8988T (cell line): ENCODE measurements around the gene ERCC3.

Experiments
- DNase-seq: peaks from one replicate; pipeline ENCODE4 v3.0.0; 2011

Gene ERCC3

DNA sequence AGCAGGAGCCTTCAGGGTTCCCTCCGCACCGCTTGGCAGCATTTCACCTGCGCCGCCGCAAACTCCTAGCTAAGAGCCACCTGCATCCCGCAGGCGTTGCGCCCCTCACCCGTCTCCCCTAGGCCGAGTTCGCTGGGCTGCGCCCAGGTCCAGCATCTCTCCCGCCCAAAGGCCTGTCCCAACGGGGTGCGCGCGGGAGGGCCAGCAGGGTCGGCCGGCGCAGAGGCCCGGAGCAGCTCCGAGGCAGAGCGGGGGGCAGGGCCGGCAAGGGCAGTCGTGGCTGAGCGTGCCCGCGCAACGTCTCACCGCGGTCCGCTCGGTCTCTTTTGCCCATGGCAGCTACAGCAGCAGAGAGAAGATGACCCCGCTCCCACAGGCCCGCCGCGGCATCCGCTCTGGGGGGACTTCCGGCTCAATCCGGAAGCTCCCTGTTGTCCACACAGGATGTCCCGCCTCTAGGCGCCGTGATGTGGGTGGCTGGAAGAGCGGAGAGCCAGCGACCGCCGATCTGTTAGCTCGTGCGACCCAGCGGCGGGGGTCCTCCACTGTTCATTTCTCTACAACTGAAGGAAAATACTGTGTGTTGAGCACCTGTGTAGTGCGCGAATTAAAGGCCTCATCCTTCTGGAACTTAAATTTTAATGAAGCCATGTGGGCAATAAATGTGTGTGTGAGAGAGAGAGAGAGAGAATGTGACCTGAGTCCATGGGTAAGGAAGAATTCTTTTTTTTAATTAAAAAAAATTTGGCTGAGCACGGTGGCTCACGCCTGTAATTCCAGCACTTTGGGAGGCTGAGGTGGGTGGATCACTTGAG, at the start of gene ERCC3:
ERCC3 (minus strand) TSS at position 397 of the 815 bp plus-strand sequence; CDS start at position 334, 63 bp downstream.
- peak; percentile 84 for DNase-seq

- DNase-seq: no peak
These were observed 49.3 kb upstream of the ERCC3 start for GRCh38 chr2:127343277-127343676.

DNA sequence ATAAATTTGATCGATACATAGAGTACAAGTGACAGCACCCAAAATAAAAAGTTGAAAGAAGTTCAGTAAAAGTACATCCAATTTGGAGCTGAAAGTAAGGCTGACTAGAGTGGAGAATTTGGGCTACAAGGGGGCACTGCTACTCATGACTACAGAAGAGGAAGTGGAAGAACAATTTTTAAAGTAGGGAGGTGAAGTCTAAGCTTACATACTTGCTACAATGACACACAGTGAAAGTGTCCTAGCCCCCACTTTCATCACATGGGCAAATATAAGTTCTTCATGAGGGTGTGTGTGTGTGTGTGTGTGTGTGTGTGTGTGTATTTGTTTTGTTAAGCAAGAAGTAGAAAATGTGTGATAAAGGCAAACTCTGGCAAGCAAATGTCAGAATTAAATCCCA, 48.2 kb upstream of the ERCC3 start:
- no peak for DNase-seq

DNA sequence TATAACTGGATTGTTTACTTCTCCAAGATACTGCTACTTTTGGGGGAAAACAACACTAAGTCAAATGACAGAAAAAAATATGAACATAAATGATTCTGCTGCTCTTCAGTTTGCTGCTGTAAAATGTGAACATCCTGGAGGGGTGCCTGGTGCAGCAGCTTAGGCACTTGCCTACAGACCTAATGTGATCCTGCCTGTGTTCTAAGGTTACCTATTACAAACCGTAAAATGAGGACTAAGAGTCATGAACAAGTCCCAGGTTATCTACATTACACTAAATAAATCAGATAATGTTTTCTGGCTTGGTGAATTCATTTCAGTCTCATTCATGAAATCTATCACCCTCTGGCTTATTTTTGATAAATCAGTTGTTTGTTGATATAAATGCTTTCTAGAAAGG, 38.4 kb upstream of the ERCC3 start:
- DNase-seq: no peak

- no peak for DNase-seq
These were observed 36.8 kb upstream of the ERCC3 start for GRCh38 chr2:127330753-127331152.

GRCh38 chr2:127326289-127326945, 32.5 kb upstream of the ERCC3 start:
- DNase-seq: no peak

- peak; percentile 18 for DNase-seq
These were observed 30.7 kb upstream of the ERCC3 start for GRCh38 chr2:127324635-127325034.

DNA sequence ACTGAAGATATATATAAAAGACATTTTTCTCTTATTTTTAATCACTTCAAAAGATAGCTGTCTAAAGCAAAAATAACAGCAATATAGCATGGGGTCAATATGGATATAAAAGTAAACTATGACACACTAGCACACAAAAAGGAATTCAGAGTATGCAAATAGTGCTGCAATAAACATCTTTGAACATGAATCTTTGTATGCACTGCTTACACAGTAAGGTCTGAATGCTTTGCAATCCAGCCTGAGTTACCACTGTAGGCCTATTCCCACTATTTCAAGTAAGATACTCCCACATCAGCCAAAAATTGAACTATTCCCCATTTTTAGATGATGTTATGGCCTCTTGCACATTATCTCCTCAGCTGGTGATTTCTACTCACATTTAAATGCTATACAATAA, 27.4 kb upstream of the ERCC3 start:
- no peak for DNase-seq

- DNase-seq: no peak
These were observed 26.8 kb upstream of the ERCC3 start for GRCh38 chr2:127320586-127321275.

- no peak for DNase-seq
These were observed 26.1 kb upstream of the ERCC3 start for GRCh38 chr2:127320067-127320466.

DNA sequence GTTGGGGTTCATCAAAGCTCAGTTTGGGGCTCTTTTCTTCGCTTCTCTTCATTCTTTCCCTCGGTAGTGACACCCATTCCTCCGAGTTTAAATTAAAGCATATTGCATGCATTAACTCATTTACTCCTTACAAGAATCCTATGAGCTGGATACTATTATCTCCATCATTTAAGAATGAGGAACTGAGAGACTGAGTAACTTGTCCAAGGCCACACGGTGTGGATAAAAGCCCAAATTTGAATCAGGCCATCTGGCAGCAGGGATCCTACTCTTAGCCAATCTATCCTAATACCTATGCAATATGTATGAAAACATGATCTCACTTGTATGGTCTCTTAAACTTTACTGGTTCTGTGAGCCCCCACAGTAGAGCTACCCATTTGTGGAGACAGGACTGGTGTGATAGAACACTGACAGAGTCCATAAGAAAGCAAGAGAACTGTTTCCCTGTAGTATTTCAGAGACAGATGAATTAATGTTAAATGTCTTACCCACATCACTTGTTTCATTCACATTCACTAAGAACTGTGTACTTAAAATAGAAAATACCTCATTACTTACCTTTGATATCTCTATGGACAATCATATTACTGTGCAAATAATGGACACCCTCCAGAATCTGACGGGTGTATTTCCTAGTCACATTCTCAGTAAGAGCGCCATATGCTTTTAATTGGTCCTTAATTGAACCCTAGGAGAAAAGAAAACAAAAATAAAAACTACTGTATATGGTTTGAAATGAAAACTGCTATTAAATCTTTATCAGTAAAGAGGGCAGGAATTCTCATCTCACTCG, 20.4 kb upstream of the ERCC3 start:
- DNase-seq: no peak

- DNase-seq: no peak
These were observed 19.5 kb upstream of the ERCC3 start for GRCh38 chr2:127313406-127313805.

GRCh38 chr2:127310980-127311379, 17.0 kb upstream of the ERCC3 start:
- no peak for DNase-seq

DNA sequence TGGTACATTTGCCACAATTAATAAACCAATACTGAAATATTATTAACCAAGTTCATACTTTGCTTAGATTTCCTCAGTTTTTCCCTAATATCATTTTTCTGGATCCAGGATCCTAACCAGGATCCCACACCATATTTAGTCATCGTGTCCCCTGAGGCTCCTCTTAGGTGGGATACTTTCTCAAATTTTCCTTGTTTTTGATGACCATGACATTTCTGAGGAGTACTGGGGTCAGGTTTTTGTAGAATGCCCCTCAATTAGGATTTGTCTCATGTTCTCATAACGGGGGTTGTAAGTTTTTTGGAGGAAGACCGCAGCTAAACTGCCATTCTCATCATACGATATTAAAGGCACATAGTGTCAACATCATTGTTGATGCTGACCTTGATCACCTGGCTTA, 15.5 kb upstream of the ERCC3 start:
- DNase-seq: no peak

- DNase-seq: no peak
These were observed 14.7 kb upstream of the ERCC3 start for GRCh38 chr2:127308586-127309138.

DNA sequence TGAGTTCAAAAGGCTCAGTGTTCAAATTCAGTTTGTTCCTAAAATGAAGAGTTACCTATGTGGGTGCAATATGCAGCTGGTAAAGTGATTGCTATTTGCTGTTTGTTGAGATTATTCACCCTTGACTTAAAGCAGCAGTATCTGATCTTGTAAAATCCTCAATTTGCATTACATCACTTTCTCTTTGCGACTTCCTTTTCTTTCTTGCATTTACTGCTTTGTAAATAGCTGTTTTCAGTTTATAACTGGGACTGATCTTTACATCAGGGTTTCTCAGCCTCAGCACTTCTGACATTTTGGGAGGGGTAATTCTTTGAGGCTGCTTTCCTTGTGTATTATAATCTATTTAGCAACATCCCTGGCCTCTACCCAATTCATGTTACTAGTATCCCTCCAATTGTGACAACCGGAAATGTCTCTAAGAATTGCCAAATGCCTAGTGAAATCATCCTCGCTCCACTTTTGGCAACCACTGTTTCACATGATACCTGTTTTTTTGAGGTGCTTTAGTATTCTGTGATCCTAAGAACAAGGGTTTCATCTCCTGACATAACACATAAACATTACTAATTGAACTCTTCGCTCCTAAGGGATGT, 12.1 kb upstream of the ERCC3 start:
- no peak for DNase-seq

- no peak for DNase-seq
These were observed 8.2 kb upstream of the ERCC3 start for GRCh38 chr2:127302168-127302567.

GRCh38 chr2:127293386-127293747, 577 bp downstream of the ERCC3 start:
- no peak for DNase-seq

GRCh38 chr2:127288274-127288673, 5.7 kb downstream of the ERCC3 start:
- no peak for DNase-seq

DNA sequence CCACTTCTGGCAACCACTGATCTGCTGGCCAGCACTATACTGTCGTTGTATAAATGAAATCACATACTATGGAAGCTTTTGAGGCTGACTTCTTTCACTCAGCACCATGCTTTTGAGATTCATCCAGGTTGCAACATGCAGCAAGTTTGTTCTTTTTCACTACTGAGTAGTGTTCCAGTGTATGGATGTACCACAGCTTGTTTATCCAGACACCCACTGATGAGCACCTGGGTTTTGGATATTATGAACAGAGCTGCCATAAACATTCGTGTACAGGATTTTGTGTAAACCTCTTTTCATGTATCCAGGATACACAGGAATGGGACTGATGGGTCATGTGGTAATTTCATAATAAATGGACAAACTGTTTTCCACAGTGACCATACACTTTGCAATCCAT, 10.7 kb downstream of the ERCC3 start:
- DNase-seq: no peak

DNA sequence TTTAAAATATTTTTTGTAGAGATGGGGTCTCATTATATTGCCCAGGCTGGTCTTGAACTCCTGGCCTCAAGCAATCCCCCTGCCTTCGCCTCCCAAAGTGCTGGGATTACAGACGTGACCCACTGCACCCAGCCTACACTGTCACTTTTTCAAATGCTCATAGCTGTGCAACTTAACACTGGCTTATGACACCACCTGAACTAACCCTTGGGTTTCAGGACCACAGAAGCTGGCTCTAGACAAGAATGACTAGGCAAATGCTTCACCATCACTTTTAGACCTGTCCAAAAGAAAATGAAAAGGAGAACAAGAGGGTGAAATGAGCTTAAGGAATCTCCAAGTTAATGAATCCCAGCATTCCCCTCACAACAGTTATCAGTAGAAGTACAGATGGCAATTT, 13.3 kb downstream of the ERCC3 start:
- no peak for DNase-seq

GRCh38 chr2:127279781-127280180, 14.2 kb downstream of the ERCC3 start:
- no peak for DNase-seq
